Activated CD8-positive, alpha-beta T cell treated with anti-CD3 and anti-CD28 coated beads for 36 hours (primary cell): Measurements from ENCODE around the gene KIF13A. TPM values are rescaled to one million over a fixed set of nuclear protein-coding genes. Genes with fewer than 3 reads are reported as not detected.
"Not testable (repeated sequence)": the region's sequence is repeated elsewhere in the genome, so short reads cannot be mapped to it uniquely, and the experiment has no call there.

ENCODE experiments used
- ATAC-seq: fragments of 200-7000 bp; cut with Tn5 transposase; one replicate; pipeline ENCODE4 v1.10.0; 2021; ENCODE audit warnings: mild to moderate bottlenecking, moderate library complexity
- CTCF ChIA-PET: fragments of 350-600 bp; sonication (Branson Sonifier 250); formaldehyde crosslinking; loops from one replicate; lab custom pipeline; 2021; ENCODE audit warnings: antibody characterized with exemption; lab: Charles Lee
- POLR2A ChIA-PET: fragments of 350-600 bp; sonication (Branson Sonifier 250); formaldehyde crosslinking; loops from one replicate; lab custom pipeline; 2021; ENCODE audit warnings: antibody characterized with exemption; lab: Charles Lee
- DNase-seq: peaks from one replicate; pipeline ENCODE4 v3.0.0-alpha.2; 2020
- H3K27ac Mint-ChIP-seq: one replicate; pipeline ENCODE4 v1.8.0; 2021; ENCODE audit warnings: mild to moderate bottlenecking, mixed read lengths
- H3K27me3 Mint-ChIP-seq: one replicate; pipeline ENCODE4 v1.8.0; 2021; ENCODE audit warnings: mixed read lengths
- H3K36me3 Mint-ChIP-seq: one replicate; pipeline ENCODE4 v1.8.0; 2021; ENCODE audit warnings: low read depth, mixed read lengths
- H3K4me1 Mint-ChIP-seq: one replicate; pipeline ENCODE4 v1.8.0; 2021; ENCODE audit warnings: low read depth, mixed read lengths
- H3K4me3 Mint-ChIP-seq: one replicate; pipeline ENCODE4 v1.8.0; 2021; ENCODE audit warnings: mild to moderate bottlenecking, moderate library complexity, mixed read lengths
- H3K9me3 Mint-ChIP-seq: one replicate; pipeline ENCODE4 v1.8.0; 2021; ENCODE audit warnings: mixed read lengths
- CTCF ChIP-seq: fragments of 200-600 bp; IDR thresholded peaks from one replicate; pipeline ENCODE4 v1.8.0; 2022; ENCODE audit warnings: antibody characterized with exemption, mild to moderate bottlenecking
- intact Hi-C: fragments of 100-400 bp; cut with micrococcal nuclease; formaldehyde crosslinking; loops from one replicate; pipeline ENCODE4 v1.10.0; 2022
- total RNA-seq, 2 experiments: library from RNA; stranded (reverse); gene quantifications; one replicate each; pipeline ENCODE4 v1.2.3, GENCODE V29; 2021

KIF13A gene
- total RNA-seq, 2 experiments from 2014 or later: not detected

GRCh38 chr6:17894191-17894590 lies 93.2 kb downstream of the KIF13A start:
- CTCF ChIA-PET: no interaction called here
- Mint-ChIP-seq H3K27me3 (peaks cover 32% of the 10 kb centered on the region), H3K9me3 (peaks cover 11% of the 10 kb centered on the region), H3K27ac (no peak overlapping the region), H3K36me3 (no peaks in the 10 kb centered on the region), H3K4me3 (no peak overlapping the region), H3K4me1 (no peaks in the 10 kb centered on the region)
- ATAC-seq (no peak), DNase-seq (no peak)
- intact Hi-C loops: no loop called here
- POLR2A ChIA-PET: no interaction called here
- TF ChIP-seq CTCF: no peak

- peaks cover 32% of the 10 kb centered on the region for H3K27me3 Mint-ChIP-seq
- no peak for TF ChIP-seq CTCF
- ATAC-seq (no peak), DNase-seq (no peak)
- intact Hi-C loops: no loop called here
- H3K4me3 Mint-ChIP-seq: no peak overlapping the region
- peaks cover 11% of the 10 kb centered on the region for H3K9me3 Mint-ChIP-seq
- H3K27ac Mint-ChIP-seq: no peak overlapping the region
- CTCF ChIA-PET: no interaction called here
- POLR2A ChIA-PET: no interaction called here
- no peaks in the 10 kb centered on the region for H3K36me3 Mint-ChIP-seq
- H3K4me1 Mint-ChIP-seq: no peaks in the 10 kb centered on the region
Observed at GRCh38 chr6:17892097-17892686, 95.2 kb downstream of the KIF13A start.

GRCh38 chr6:17890309-17890708 lies 97.1 kb downstream of the KIF13A start:
- intact Hi-C loops: no loop called here
- no peak for TF ChIP-seq CTCF
- ATAC-seq (no peak), DNase-seq (no peak)
- Mint-ChIP-seq H3K27me3 (peaks cover 50% of the 10 kb centered on the region), H3K27ac (no peak overlapping the region), H3K4me1 (peaks cover 6% of the 10 kb centered on the region), H3K9me3 (peaks cover 5% of the 10 kb centered on the region), H3K36me3 (no peaks in the 10 kb centered on the region), H3K4me3 (no peak overlapping the region)
- POLR2A ChIA-PET: no interaction called here
- CTCF ChIA-PET: no interaction called here

- ATAC-seq, H3K4me3 Mint-ChIP-seq, H3K36me3 Mint-ChIP-seq, H3K9me3 Mint-ChIP-seq, CTCF ChIA-PET, H3K27ac Mint-ChIP-seq, intact Hi-C loops, DNase-seq: not testable (repeated sequence)
- H3K27me3 Mint-ChIP-seq: peaks cover 50% of the 10 kb centered on the region
- H3K4me1 Mint-ChIP-seq: peaks cover 11% of the 10 kb centered on the region
- POLR2A ChIA-PET: interaction anchor here (0.6 kb wide), 1 partner anchor 12 kb away, joined by 3 read pairs; no protein-coding TSS in a partner anchor
Observed at GRCh38 chr6:17889777-17890176, 97.7 kb downstream of the KIF13A start.

- no peak overlapping the region for H3K27ac Mint-ChIP-seq
- intact Hi-C loops: no loop called here
- H3K9me3 Mint-ChIP-seq: no peaks in the 10 kb centered on the region
- POLR2A ChIA-PET: interaction anchor here (1.1 kb wide), 1 partner anchor 18 kb away, joined by 3 read pairs; no protein-coding TSS in a partner anchor
- no peaks in the 10 kb centered on the region for H3K36me3 Mint-ChIP-seq
- peaks cover 21% of the 10 kb centered on the region for H3K4me1 Mint-ChIP-seq
- no peak for ATAC-seq
- DNase-seq: no peak
- no peak overlapping the region for H3K4me3 Mint-ChIP-seq
- peaks cover 44% of the 10 kb centered on the region for H3K27me3 Mint-ChIP-seq
- no peak for TF ChIP-seq CTCF
- CTCF ChIA-PET: interaction anchor here (0.9 kb wide), 1 partner anchor 236 kb away, joined by 4 read pairs; no protein-coding TSS in a partner anchor
Observed at GRCh38 chr6:17886891-17887290, 100.5 kb downstream of the KIF13A start.
